Stimulated activated CD8-positive, alpha-beta memory T cell treated with anti-CD3 and anti-CD28 coated beads, Interleukin-2, amount 100 ng/mL, for 48 hours (primary cell): ENCODE data around the gene NOL12.
"Not testable (repeated sequence)": the region's sequence is repeated elsewhere in the genome, so short reads cannot be mapped to it uniquely, and the experiment has no call there.

Source experiments
- DNase-seq, 2 donors: peaks; one replicate each; pipeline ENCODE4 v3.0.0-alpha.2; 2020; ENCODE audit warnings: low read depth in 2 of 2

Gene NOL12, protein sequence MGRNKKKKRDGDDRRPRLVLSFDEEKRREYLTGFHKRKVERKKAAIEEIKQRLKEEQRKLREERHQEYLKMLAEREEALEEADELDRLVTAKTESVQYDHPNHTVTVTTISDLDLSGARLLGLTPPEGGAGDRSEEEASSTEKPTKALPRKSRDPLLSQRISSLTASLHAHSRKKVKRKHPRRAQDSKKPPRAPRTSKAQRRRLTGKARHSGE

DNA sequence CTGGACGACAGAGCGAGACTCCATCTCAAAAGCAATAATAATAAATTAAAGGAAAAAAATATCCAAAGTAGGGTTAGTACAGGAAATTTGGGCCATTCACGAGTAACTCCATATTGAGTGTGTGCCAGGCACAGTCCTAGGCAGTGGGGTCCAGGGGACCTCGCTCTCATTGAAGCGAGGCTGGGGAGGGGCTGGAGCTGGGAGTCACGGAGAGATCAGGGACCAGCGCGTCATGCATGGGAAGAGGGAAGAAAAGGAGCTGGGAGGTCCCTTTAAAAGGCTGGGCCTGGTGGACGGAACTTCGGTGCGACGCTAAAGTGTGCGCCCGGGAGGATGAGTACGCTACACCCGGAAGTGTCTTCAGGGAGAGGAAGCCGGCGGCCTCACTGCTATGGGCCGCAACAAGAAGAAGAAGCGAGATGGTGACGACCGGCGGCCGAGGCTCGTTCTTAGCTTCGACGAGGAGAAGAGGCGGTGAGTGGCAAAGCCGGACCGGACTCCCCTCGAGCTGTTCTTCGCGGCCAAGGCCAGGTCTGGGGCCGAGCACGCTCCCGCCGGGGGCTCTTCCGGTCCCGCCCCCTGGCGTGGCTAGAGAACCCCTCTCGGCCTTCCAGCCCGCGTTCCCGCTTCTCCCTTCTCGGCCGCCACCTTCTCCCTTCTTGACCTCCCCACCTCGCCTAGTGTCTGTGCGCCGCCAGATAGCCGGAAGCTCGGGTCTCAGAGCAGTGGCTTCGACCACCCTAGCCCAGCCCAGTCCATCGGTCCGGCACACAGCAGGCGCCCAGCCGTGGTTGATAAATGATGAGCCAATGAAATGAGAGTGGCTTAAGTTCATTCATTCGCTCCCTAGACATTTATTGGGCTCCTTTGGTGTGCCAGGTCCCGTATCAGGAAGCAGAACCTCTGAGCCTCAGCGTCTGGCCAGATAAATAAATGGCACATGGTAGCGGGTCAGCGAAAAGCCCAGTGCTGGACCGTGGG lies at the start of gene NOL12:
Gene NOL12, plus strand, starts transcription at position 342 of the 981 bp plus-strand sequence. Its CDS starts 50 bp downstream, at position 392.
- DNase-seq, result peak; percentile 52 to 64

DNA sequence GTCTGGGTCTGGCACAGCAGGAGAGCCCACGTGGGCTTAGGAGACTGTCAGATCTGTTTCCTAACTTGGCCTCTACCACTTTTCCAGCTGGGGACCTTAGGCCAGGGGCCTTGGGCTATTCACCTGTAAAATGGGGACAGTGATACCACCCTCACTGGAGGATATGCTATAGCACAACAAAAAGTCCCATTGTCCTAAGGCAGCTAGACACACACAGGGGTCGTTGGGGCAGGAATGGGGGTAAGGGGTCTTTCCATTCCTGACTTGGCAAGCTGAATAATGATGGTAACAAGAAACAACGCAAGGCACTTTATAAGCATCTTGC lies 49.2 kb upstream of the NOL12 start:
- no peak for DNase-seq

DNA sequence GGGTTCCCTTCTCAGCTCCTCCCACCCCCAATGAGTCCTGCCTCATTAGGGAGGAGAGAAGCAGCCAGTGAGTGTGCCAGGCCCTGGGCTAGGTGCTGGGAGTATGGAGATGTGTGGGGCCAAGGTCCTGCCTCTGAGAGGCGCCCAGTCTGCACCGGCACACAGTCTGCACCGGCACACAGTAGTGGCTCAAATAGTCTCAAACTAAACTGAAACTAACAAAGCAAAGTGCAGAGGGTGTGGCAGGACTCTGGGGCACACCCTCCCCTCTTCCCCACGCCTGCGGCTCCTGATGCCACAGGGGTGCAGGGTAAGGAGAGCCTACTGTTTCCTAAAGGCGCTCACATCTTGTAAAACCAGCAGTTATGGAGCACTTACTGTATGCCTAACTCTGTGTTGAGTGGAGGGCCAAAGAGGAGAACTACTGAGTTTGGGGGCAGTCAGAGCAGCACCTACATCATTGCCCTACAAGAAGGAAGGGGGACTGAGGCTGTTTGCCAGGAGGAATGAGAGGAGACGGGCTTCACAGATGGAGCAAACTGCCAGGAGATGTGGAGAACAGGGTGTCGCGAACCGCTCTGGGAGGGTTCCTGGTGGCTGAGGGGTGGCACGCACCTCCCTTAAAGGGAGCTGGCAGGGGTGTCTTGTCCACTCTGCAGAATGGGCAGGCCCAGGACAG lies 47.6 kb upstream of the NOL12 start:
- no peak for DNase-seq

DNA sequence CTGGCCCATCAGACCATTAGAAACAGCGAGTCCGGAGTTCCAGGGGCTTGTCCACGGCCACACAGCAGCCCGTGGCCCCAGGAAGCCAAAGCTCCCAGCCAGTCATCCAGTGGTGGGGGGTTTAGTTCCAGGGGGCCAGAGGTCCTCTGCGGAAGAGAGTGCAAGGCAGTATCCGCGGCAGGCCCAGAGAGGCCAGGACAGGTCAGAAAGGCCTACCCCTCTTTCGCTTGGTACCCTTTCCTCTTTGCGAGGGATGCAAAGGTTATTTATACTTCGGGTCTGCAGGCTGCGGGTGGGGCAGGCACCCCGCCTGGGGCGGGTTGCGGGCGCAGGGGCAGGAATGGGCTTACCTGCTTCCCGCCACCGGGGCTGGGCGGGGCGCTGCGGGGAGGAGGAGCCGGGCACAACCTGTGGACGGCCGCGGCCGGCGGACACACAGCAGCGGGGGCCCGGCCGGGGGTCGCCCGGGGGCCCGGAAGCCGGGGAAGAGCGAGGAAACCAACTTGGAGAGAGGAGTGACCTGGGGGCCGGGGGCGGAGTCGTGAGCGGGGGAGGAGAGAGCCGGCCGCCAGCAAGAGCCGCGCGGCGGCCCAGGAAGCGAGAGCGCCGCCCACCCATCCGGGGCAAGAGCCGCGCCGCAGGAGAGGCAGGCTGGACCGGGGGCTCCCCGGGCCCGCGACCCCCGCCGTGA lies 46.9 kb upstream of the NOL12 start, which contains the start of gene SH3BP1:
Gene SH3BP1, plus strand, starts transcription at position 600 of the 691 bp plus-strand sequence. CDS start 119 bp downstream, outside the sequence.
- peak; percentile 47 to 61 for DNase-seq

DNA sequence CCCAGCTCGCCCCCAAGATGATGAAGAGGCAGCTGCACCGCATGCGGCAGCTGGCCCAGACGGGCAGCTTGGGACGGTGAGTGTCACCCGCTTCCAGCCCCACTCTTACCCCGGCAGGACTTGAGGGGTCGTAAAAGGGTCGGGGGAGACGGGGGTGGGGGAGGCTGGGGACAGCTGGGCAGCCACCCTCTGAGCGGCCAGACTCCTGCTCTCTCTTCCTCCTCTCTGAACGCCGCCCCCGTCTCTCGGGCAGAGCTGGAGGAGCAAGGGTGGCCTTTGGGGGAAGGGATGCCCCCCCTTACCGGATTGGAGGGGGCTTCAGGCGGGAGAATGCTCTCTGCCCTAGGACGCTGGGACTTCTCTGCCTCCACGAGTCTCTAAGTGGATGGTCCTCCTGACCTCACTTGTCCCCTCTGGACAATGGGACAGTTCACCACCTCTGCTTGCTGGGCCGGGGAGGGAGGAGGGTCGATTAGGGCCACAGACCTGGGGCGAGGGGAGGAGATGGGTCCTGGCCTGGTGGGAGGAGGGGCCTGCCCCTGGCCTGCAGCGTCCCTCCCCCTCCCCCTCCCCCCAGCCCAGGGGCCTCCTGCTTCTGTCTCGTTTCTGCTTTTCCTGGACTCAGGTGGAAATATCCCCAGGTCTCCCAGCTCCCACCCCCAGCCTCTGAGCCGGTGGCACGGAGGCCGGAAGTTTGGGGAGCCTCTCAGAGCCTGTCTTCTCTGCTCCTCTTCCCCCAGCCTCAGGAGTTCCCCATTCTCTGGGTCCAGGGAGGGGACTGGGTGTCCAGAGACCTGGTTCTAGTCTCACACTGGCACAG lies 46.2 kb upstream of the NOL12 start:
- no peak for DNase-seq

DNA sequence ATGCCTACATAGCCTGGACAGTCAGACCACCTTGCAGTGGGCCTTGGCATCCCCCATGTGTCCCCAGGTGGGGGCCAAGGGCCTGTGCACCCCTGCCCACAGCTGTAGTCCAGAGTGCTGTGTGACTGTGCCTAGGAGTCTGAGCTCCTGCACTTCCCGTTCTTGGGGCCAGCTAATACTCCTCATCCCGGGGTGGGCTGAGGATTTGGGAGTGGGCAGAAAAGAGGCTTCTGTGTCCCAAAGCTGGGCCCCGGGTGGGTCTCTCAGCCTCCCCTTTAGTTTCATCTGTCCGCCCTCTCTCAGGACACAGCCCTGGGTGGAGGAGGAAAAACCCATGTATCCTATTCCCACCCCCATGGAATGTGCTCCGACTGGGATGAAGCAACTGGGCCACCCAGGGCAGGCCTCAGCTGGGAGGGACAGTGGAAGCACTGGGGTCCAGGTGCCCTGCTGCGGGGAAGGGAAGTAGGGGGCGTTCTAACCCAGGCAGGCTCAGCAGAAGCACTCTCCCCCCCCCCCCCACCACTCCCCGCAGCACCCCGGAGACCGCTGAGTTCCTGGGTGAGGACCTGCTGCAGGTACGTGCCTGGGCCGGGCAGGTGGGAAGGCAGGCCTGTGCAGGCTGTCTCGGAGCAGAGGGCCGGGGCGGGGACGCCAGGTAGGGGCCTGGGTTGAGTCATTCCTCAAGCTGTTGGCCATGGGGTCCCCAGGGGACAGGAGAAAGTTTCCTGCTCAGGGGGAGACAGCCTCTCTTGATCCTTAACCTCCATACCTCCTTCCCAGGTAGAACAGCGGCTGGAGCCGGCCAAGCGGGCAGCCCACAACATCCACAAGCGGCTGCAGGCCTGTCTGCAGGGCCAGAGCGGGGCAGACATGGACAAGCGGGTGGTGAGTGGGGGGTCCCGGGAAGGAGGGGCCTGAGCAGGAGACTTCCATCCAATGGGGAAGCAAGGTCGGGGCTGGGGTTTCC lies 45.3 kb upstream of the NOL12 start:
- DNase-seq, result no peak

DNA sequence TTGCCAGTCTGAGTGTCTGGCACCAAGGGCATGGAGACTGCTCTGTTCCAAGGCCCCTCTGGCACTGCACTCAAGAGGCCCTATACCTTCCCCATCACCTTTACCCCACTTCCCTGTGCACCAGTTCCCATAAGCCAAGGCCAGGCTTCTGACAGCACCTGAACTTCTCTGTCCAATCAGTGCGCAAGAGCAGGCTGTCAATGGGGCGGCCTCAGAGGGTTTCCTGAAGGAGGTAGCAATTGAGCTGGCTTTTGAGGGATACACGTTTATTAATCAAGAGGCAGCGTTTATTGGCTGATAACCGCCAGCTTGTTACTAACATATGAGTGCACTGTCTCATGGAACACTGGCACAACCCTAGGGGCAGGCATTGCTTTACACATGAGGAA lies 44.6 kb upstream of the NOL12 start:
- no peak for DNase-seq

DNA sequence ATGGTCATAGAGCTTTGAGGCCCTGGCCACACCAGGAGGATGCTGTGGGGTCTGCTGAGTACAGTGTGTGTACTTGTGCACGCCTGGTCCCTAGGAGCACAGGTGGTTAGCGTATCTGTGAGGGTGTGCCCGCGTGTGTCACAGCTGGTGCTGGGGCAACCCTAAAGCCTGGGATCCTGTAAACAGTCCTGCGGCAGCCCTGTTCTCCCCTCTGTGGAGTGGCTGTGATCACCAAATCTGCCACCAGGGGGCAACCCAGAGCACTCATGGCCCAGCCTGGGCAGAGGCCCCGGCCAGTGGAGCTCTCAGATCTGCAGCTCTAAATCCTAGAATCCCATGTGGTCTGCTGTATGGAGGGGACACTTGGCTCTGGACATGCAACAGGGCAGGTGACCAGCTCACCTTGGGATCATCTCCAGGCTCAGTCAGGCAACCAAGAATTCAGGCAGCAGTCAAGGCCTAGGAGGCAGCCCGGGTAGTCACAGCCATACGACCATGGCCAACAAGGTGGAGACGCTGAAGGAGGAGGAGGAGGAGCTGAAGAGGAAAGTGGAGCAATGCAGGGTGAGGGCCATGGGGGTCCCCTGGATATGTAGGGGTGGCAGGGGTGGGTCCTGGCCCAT lies 42.8 kb upstream of the NOL12 start:
- DNase-seq, result peak; percentile 79 to 84

DNA sequence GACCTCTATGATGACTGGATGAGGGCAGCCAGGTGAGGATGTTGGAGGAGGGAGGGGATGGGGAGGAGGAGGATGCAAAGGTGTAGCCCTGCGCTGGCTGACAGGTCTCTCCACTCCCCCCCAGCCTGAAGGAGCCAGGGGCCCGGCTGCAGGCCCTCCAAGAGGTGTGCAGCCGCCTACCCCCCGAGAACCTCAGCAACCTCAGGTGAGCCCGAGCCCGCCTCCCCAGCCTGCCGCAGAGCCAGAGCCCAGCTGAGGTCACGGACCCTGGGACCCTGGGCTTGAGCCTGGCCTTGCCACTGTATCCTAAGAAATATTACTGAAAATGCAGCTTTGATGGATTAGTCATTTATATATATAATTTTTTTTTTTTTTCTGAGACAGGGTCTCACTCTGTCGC lies 38.8 kb upstream of the NOL12 start:
- no peak for DNase-seq

DNA sequence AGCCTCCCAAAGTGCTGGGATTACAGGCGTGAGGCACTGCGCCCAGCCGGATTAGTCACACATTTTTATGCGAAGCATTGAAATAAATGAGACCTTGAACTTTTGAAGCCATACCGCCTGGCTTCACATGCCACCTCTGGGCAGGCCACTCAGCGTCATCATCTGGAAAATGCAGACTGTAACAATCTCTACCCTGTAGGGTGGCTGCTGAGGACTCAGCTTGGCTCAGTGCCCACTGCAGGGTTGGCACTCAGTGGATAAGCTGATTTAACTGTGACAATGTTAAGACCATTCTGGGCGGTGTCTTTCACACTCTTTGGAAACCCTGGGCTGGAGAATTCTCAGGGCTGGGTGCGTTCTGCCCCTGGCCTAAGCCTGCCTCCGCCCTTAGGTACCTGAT lies 38.2 kb upstream of the NOL12 start:
- no peak for DNase-seq

DNA sequence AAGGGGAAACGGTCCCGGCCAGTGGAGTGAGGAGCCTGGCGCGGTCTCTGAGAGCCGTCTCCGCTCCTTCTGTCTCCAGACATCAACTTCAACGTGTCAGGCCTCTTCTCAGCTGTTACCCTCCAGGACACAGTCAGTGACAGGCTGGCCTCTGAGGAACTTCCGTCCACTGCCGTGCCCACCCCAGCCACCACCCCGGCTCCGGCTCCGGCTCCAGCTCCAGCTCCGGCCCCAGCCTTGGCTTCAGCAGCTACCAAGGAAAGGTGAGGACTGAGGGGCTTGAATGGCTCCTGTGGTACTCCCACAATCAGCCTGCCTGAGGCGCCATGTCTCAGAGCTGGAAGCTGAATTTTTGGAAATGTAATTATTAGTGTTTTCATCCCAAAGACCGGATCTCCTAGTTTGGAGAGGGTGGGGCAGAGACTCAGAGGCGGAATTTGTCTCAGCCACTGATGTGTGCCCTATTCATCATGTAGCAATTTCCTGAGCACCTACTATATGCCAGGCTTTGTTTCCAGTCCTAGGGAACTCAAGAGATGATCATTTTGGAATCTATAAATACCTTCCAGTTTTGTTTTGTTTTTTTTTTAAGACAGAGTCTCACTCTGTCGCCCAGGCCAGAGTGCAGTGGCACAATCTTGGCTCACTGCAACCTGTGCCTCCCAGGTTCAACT lies 35.5 kb upstream of the NOL12 start:
- no peak for DNase-seq

DNA sequence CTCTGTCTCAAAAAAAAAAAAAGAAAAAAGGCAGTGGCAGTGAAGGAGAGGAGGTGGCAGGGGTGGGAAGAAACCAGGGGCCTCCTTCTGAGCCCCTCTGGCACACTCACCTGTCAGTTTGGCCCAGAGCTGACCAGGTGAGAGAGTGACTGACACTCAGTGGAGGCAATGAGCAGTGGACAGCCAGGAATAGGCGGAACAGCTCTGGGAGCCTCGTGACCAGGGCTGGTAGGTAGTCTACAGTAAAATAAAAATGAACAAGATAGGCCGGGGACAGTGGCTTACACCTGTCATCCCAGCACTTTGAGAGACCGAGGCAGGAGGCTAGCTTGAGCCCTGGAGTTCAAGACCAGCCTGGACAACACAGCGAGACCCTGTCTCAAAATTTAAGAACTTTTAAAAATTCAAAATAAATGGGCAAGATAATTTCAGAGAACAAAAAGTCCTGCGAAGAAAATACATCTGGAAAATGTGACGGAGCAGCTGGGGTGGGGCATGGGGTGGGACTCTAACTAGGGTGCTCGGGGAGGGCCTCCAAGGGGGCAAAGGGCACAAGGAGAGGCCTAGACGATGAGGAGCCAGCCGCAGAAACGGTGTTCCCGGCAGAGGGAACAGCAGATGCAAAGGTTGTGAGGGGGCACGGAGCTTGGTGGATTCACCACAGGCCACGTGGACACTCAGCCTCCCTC lies 31.4 kb upstream of the NOL12 start:
- no peak for DNase-seq

DNA sequence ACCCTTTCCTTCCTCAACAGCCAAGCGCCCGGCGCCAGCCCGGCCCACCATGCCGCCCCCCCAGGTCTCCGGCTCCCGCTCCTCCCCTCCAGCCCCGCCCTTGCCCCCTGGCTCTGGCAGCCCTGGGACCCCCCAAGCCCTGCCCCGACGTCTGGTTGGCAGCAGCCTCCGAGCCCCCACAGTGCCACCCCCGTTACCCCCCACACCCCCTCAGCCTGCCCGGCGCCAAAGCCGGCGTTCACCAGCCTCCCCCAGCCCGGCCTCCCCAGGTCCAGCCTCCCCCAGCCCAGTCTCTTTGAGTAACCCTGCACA lies 30.9 kb upstream of the NOL12 start:
- no peak for DNase-seq

DNA sequence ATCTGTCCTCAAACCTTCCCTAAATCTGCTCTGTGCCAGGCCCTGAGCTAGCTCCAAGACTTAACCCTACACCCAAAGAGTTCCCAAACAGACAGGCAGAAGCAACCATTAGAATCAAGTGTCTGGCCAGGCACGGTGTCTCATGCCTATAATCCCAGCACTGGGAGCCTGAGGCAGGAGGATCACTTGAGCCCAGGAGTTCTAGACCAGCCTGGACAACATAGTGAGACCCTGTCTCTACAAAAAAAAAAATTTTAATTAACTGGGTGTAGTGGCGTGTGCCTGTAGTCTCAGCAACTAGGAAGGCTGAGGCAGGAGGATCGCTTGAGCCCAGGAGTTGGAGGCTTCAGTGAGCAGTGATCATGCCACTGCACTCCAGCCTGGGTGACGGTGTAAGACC lies 29.6 kb upstream of the NOL12 start:
- not testable (repeated sequence) for DNase-seq

DNA sequence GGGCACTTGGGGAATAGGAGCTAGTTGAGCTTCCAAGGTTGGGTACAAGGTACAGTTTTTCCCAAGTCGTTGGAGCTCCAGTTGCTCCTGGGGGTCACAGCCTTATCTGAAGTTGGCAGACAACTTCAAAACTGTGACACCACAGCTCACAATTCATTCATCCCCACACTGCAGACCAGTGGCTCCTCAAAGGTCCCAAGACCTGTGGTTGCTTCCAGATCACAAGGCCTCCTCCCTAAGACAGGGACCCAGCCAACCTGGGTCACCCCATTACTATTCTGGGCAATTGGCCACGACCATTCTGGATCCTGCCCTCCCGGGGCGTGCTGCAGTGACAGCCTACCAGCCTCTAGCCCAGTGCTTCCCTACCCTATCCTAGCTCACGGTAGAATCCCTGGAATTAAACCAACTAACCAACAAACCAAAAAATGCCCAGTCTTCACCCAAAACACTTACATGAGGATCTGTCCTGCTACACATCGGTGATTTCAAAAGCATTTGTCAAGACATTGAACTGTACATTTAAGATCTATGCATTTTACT lies 28.5 kb upstream of the NOL12 start:
- no peak for DNase-seq

DNA sequence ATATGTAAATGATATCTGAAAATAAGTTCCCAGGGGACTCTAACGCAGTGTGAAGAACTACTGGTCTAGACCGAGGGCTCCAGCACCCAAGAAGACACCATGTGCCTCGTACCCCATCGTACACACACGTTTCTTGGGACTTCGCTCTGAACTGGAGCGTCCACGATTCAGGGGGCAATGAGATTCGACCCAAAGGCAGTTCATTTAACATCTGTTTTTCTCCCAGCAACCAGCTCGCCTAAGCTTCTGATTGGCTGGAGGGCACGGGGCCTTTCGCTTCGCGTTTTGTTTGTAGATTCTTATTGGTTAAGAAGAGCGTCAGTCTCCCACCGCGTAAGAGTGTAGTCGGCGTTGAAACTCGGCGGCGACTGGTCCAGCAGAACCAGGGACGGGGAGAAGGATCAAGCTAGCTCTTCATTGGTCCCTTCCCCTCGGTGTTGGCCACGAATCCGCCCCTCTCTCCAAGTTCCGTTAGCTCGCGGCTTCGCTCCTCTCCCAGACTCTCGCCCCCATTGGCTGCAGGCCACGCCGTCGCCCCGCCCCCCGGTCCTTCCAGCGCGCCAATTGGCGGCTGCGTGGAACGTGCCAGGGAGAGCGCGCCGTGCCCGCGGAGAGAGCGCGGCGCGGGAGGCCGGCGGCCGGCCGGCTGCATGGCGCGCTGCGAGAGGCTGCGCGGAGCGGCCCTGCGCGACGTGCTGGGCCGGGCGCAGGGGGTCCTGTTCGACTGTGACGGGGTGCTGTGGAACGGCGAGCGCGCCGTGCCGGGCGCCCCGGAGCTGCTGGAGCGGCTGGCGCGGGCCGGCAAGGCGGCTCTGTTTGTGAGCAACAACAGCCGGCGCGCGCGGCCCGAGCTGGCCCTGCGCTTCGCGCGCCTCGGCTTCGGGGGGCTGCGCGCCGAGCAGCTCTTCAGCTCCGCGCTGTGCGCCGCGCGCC lies 27.7 kb upstream of the NOL12 start, which contains the start of gene PDXP:
Gene PDXP, plus strand, starts transcription at position 591 of the 933 bp plus-strand sequence. Its CDS starts 60 bp downstream, at position 651.
- peak; percentile 98 for DNase-seq
